AG04450 (cell line): ENCODE measurements around the gene PVALEF. TPM values are rescaled to one million over a fixed set of nuclear protein-coding genes. Genes with fewer than 3 reads are reported as not detected.

Experiments
- CTCF ChIA-PET: fragments of 300-600, 350-600 bp; formaldehyde crosslinking; extraction: SDS; loops from one replicate; lab custom pipeline; 2022; ENCODE audit warnings: antibody characterized with exemption, inconsistent platforms; lab: Charles Lee
- POLR2A ChIA-PET: fragments of 350-600 bp; formaldehyde crosslinking; extraction: SDS; loops from one replicate; lab custom pipeline; 2021; ENCODE audit warnings: antibody characterized with exemption, inconsistent platforms; lab: Yijun Ruan, JAX
- DNase-seq: peaks from one replicate; pipeline ENCODE4 v3.0.0-alpha.2; 2011; ENCODE audit warnings: low read depth, low spot score
- H3K27ac ChIP-seq: one replicate; pipeline ENCODE4 v1.5.1; 2012; ENCODE audit warnings: low read depth, low read length, control low read depth
- H3K27me3 ChIP-seq: one replicate; pipeline ENCODE4 v1.6.0; 2012; ENCODE audit warnings: low read length; ENCODE audit not compliant: control insufficient read depth, insufficient read depth
- H3K4me3 ChIP-seq: 2 replicates; pipeline ENCODE4 v1.5.1; 2011; ENCODE audit warnings: mild to moderate bottlenecking, low read depth, low read length, control low read depth
- H3K9me3 ChIP-seq: 2 replicates; pipeline ENCODE4 v1.5.1; 2012; ENCODE audit warnings: low read length; ENCODE audit not compliant: control insufficient read depth, insufficient read depth
- polyA plus RNA-seq: library from polyadenylated mRNA; depleted of rRNA; stranded (reverse); fragments of >200 nt; gene quantifications from 2 replicates; pipeline ENCODE4 v1.2.3, GENCODE V29; 2011
- TF ChIP-seq, protein P1 (sequence below): IDR thresholded peaks from 2 replicates; pipeline ENCODE4 v1.5.1; 2011; ENCODE audit warnings: low read depth, low read length, control low read depth, inconsistent platforms

PVALEF gene
- polyA plus RNA-seq, 1 experiment, result not detected

- Histone ChIP-seq H3K9me3 (no peaks in the 10 kb centered on the region; the same call in 1 of the 2 replicates), H3K27me3 (peaks cover 43% of the 10 kb centered on the region), H3K27ac (no peak overlapping the region), H3K4me3 (no peak overlapping the region)
- CTCF ChIA-PET, result no interaction called here
- no peak for DNase-seq
- TF ChIP-seq, protein P1, sequence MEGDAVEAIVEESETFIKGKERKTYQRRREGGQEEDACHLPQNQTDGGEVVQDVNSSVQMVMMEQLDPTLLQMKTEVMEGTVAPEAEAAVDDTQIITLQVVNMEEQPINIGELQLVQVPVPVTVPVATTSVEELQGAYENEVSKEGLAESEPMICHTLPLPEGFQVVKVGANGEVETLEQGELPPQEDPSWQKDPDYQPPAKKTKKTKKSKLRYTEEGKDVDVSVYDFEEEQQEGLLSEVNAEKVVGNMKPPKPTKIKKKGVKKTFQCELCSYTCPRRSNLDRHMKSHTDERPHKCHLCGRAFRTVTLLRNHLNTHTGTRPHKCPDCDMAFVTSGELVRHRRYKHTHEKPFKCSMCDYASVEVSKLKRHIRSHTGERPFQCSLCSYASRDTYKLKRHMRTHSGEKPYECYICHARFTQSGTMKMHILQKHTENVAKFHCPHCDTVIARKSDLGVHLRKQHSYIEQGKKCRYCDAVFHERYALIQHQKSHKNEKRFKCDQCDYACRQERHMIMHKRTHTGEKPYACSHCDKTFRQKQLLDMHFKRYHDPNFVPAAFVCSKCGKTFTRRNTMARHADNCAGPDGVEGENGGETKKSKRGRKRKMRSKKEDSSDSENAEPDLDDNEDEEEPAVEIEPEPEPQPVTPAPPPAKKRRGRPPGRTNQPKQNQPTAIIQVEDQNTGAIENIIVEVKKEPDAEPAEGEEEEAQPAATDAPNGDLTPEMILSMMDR, result no peak
- POLR2A ChIA-PET, result no interaction called here
These were observed 2.8 kb upstream of the PVALEF start for GRCh38 chr17:81162491-81162890.

- ChIA-PET POLR2A (no interaction called here), CTCF (no interaction called here)
- Histone ChIP-seq H3K27me3 (peaks cover 47% of the 10 kb centered on the region), H3K9me3 (no peaks in the 10 kb centered on the region; the same call in 1 of the 2 replicates), H3K27ac (no peak overlapping the region), H3K4me3 (no peak overlapping the region)
- no peak for DNase-seq
- TF ChIP-seq, protein P1, result no peak
These were observed 2.1 kb upstream of the PVALEF start for GRCh38 chr17:81163051-81163695.

- CTCF ChIA-PET, result no interaction called here
- Histone ChIP-seq H3K27me3 (peaks cover 49% of the 10 kb centered on the region), H3K27ac (no peak overlapping the region), H3K4me3 (no peak overlapping the region), H3K9me3 (no peaks in the 10 kb centered on the region; the same call in 1 of the 2 replicates)
- TF ChIP-seq, protein P1, result no peak
- POLR2A ChIA-PET, result no interaction called here
- DNase-seq, result no peak
These were observed 1.5 kb upstream of the PVALEF start for GRCh38 chr17:81163703-81164370.

- no peak for DNase-seq
- ChIA-PET POLR2A (interaction anchor here (0.6 kb wide), 1 partner anchor 220 kb away, joined by 3 read pairs; no protein-coding TSS in a partner anchor), CTCF (no interaction called here)
- Histone ChIP-seq H3K4me3 (no peak overlapping the region), H3K27me3 (peaks cover 47% of the 10 kb centered on the region), H3K9me3 (no peaks in the 10 kb centered on the region; the same call in 1 of the 2 replicates), H3K27ac (no peak overlapping the region)
- TF ChIP-seq, protein P1, result no peak
These were observed 699 bp upstream of the PVALEF start for GRCh38 chr17:81164371-81165245.
